ENCODE data around the gene CXCL12.

Gene CXCL12

GRCh38 chr10:44399659-44400451, 15.0 kb upstream of the CXCL12 start:
- DNase-seq: no peak

- no peak for DNase-seq
These were observed 14.1 kb upstream of the CXCL12 start for GRCh38 chr10:44398747-44399658.

- DNase-seq: no peak
These were observed 13.4 kb upstream of the CXCL12 start for GRCh38 chr10:44398271-44398670.

GRCh38 chr10:44397476-44398225, 12.8 kb upstream of the CXCL12 start:
- no peak for DNase-seq

GRCh38 chr10:44396671-44397191, 11.8 kb upstream of the CXCL12 start:
- no peak for DNase-seq

- no peak for DNase-seq
These were observed 11.2 kb upstream of the CXCL12 start for GRCh38 chr10:44395902-44396670.

GRCh38 chr10:44395396-44395795, 10.5 kb upstream of the CXCL12 start:
- no peak for DNase-seq

GRCh38 chr10:44394696-44395381, 9.9 kb upstream of the CXCL12 start:
- DNase-seq: no peak

GRCh38 chr10:44393834-44394547, 9.1 kb upstream of the CXCL12 start:
- DNase-seq: no peak

GRCh38 chr10:44393051-44393630, 8.2 kb upstream of the CXCL12 start:
- no peak for DNase-seq

GRCh38 chr10:44392420-44392819, 7.5 kb upstream of the CXCL12 start:
- DNase-seq: no peak

GRCh38 chr10:44391981-44392380, 7.1 kb upstream of the CXCL12 start:
- DNase-seq: no peak

- no peak for DNase-seq
These were observed 5.7 kb upstream of the CXCL12 start for GRCh38 chr10:44390585-44391072.

- DNase-seq: no peak
These were observed 4.7 kb upstream of the CXCL12 start for GRCh38 chr10:44389556-44389955.

GRCh38 chr10:44389150-44389549, 4.3 kb upstream of the CXCL12 start:
- DNase-seq: no peak

- no peak for DNase-seq
These were observed 3.7 kb upstream of the CXCL12 start for GRCh38 chr10:44388641-44389040.

GRCh38 chr10:44387853-44388251, 3.0 kb upstream of the CXCL12 start:
- no peak for DNase-seq

- no peak for DNase-seq
These were observed 1.7 kb upstream of the CXCL12 start for GRCh38 chr10:44386546-44387052.

- DNase-seq: no peak
These were observed 972 bp upstream of the CXCL12 start for GRCh38 chr10:44385696-44386441.
